ENCODE measurements around the gene PPP1R7. TPM values are rescaled to one million over a fixed set of nuclear protein-coding genes. Genes with fewer than 3 reads are reported as not detected.

The PPP1R7 gene
- polyA plus RNA-seq, 3 donors: 54.9 to 102 (median 84.4) TPM

DNA sequence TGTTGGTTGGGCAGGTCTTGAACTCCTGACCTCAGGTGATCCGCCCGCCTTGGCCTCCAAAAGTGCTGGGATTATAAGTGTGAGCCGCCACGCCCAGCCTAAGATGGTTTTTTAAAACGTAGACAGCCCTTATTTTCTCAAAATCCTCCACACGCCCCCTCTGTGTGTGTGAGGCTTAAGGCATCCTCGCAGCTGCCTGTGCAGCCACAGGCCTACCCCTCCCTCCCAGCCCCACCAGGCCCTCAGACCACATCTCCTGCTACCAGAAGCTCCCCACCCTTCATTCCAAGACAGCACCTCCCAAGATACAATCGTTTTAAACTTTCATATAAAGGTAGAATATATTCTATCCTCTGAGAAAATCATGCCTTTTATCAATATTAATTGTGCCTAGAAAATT, 43.0 kb downstream of the PPP1R7 start:
- WGBS (ENCODE audit: insufficient coverage): 100% methylated on average over 1 of the region's 8 CpGs
- H3K4me3 ChIP-seq (replicated peaks in 1 of 3; ENCODE audit: low read depth in 2 of 3, low read length in 3 of 3): no peak overlapping the region
- Mint-ChIP-seq H3K27me3 (ENCODE audit: low read depth in 3 of 3) (peaks cover 0 to 4% (median 1%) of the 10 kb centered on the region in 3 donors), H3K4me3 (no peak overlapping the region), H3K4me1 (no peaks in the 10 kb centered on the region), H3K9me3 (no peaks in the 10 kb centered on the region), H3K27ac (no peak overlapping the region), H3K36me3 (no peaks in the 10 kb centered on the region)
- no peaks in the 10 kb centered on the region for H3K4me1 ChIP-seq (ENCODE audit: control insufficient read depth in 1 of 2, insufficient read depth in 2 of 2, low read length in 2 of 2)
- H3K36me3 ChIP-seq (replicated peaks in 1 of 2; ENCODE audit: control insufficient read depth in 1 of 2, insufficient read depth in 2 of 2, low read length in 2 of 2): no peaks in the 10 kb centered on the region
- no peaks in the 10 kb centered on the region for H3K9me3 ChIP-seq (replicated peaks in 1 of 2; ENCODE audit: control insufficient read depth in 1 of 2, insufficient read depth in 1 of 2, low read length in 2 of 2)
- no peak overlapping the region for H3K9ac ChIP-seq (ENCODE audit: insufficient read depth, low read length, poor library complexity, severe bottlenecking)
- no peak overlapping the region for H2AFZ ChIP-seq (ENCODE audit: insufficient read depth, low read depth, low read length, poor library complexity, severe bottlenecking)
- TF ChIP-seq, protein P1, sequence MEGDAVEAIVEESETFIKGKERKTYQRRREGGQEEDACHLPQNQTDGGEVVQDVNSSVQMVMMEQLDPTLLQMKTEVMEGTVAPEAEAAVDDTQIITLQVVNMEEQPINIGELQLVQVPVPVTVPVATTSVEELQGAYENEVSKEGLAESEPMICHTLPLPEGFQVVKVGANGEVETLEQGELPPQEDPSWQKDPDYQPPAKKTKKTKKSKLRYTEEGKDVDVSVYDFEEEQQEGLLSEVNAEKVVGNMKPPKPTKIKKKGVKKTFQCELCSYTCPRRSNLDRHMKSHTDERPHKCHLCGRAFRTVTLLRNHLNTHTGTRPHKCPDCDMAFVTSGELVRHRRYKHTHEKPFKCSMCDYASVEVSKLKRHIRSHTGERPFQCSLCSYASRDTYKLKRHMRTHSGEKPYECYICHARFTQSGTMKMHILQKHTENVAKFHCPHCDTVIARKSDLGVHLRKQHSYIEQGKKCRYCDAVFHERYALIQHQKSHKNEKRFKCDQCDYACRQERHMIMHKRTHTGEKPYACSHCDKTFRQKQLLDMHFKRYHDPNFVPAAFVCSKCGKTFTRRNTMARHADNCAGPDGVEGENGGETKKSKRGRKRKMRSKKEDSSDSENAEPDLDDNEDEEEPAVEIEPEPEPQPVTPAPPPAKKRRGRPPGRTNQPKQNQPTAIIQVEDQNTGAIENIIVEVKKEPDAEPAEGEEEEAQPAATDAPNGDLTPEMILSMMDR (IDR thresholded peaks at IDR 0.05): no peak
- intact Hi-C loops (cut with micrococcal nuclease): no loop called here
- no peaks in the 10 kb centered on the region for H3K27me3 ChIP-seq (ENCODE audit: control insufficient read depth in 2 of 2, insufficient read depth in 2 of 2, low read length in 2 of 2)
- no peaks in the 10 kb centered on the region for H4K20me1 ChIP-seq (ENCODE audit: insufficient read depth, low read length)
- H3K27ac ChIP-seq (ENCODE audit: low read depth in 1 of 2, low read length in 2 of 2): no peak overlapping the region
- H3K4me2 ChIP-seq (replicated peaks; ENCODE audit: extremely low read depth, low read length, poor library complexity, severe bottlenecking): no peak overlapping the region
- no peak for DNase-seq
- no peaks in the 10 kb centered on the region for H3K79me2 ChIP-seq (ENCODE audit: insufficient read depth, low read length)

- H3K4me2 ChIP-seq (replicated peaks; ENCODE audit: extremely low read depth, low read length, poor library complexity, severe bottlenecking): no peak overlapping the region
- Mint-ChIP-seq H3K36me3 (no peaks in the 10 kb centered on the region), H3K27ac (no peak overlapping the region), H3K4me1 (peaks cover under 1% of the 10 kb centered on the region), H3K4me3 (no peak overlapping the region), H3K9me3 (no peaks in the 10 kb centered on the region), H3K27me3 (ENCODE audit: low read depth in 3 of 3) (peaks cover 0 to 4% (median 1%) of the 10 kb centered on the region in 3 donors)
- H3K36me3 ChIP-seq (replicated peaks in 1 of 2; ENCODE audit: control insufficient read depth in 1 of 2, insufficient read depth in 2 of 2, low read length in 2 of 2): no peaks in the 10 kb centered on the region
- H4K20me1 ChIP-seq (ENCODE audit: insufficient read depth, low read length): no peaks in the 10 kb centered on the region
- intact Hi-C loops (cut with micrococcal nuclease): no loop called here
- 91% methylated on average over 7 of the region's 9 CpGs for WGBS (ENCODE audit: insufficient coverage)
- H2AFZ ChIP-seq (ENCODE audit: insufficient read depth, low read depth, low read length, poor library complexity, severe bottlenecking): no peak overlapping the region
- no peak for DNase-seq
- no peaks in the 10 kb centered on the region for H3K9me3 ChIP-seq (replicated peaks in 1 of 2; ENCODE audit: control insufficient read depth in 1 of 2, insufficient read depth in 1 of 2, low read length in 2 of 2)
- no peak overlapping the region for H3K27ac ChIP-seq (ENCODE audit: low read depth in 1 of 2, low read length in 2 of 2)
- no peak overlapping the region for H3K9ac ChIP-seq (ENCODE audit: insufficient read depth, low read length, poor library complexity, severe bottlenecking)
- no peaks in the 10 kb centered on the region for H3K27me3 ChIP-seq (ENCODE audit: control insufficient read depth in 2 of 2, insufficient read depth in 2 of 2, low read length in 2 of 2)
- no peaks in the 10 kb centered on the region for H3K4me1 ChIP-seq (ENCODE audit: control insufficient read depth in 1 of 2, insufficient read depth in 2 of 2, low read length in 2 of 2)
- TF ChIP-seq, protein P1 (IDR thresholded peaks at IDR 0.05): no peak
- H3K79me2 ChIP-seq (ENCODE audit: insufficient read depth, low read length): no peaks in the 10 kb centered on the region
- no peak overlapping the region for H3K4me3 ChIP-seq (replicated peaks in 1 of 3; ENCODE audit: low read depth in 2 of 3, low read length in 3 of 3)
Measured at GRCh38 chr2:241194811-241195210, 44.5 kb downstream of the PPP1R7 start.
